OCI-LY3 (cell line): ENCODE measurements around the gene DPF3.

ENCODE experiments used
- H2AFZ ChIP-seq: fragments of 200-600, 300-600 bp; shearing (Covaris generic); 2 replicates; pipeline ENCODE4 v1.6.0; 2014; ENCODE audit warnings: antibody characterized with exemption, low read depth, low read length
- H3K27ac ChIP-seq: fragments of 200-600, 300-600 bp; sonication (generic); 2 replicates; pipeline ENCODE4 v1.5.1; 2014; ENCODE audit warnings: mild to moderate bottlenecking, low read length, moderate library complexity, mixed read lengths
- H3K27me3 ChIP-seq: fragments of 200-600, 300-600 bp; sonication (generic); 2 replicates; pipeline ENCODE4 v1.6.1; 2014; ENCODE audit warnings: low read depth, low read length, mixed read lengths
- H3K36me3 ChIP-seq: fragments of 200-600, 300-600 bp; sonication (generic); replicated peaks from 2 replicates; pipeline ENCODE3; 2014; ENCODE audit warnings: low read depth, low read length, mixed read lengths
- H3K4me1 ChIP-seq: fragments of 300-600, 200-600 bp; sonication (generic); 2 replicates; pipeline ENCODE4 v1.6.1; 2014; ENCODE audit warnings: low read length, mixed read lengths
- H3K4me2 ChIP-seq: fragments of 200-600, 300-600 bp; sonication (generic); 2 replicates; pipeline ENCODE4 v1.6.1; 2014; ENCODE audit warnings: low read length, mixed read lengths
- H3K4me3 ChIP-seq: fragments of 300-600, 200-600 bp; sonication (generic); 2 replicates; pipeline ENCODE4 v1.5.1; 2014; ENCODE audit warnings: antibody characterized with exemption, mild to moderate bottlenecking, low read length, moderate library complexity
- H3K79me2 ChIP-seq: fragments of 300-600, 200-600 bp; shearing (Covaris generic); 2 replicates; pipeline ENCODE4 v1.6.1; 2014; ENCODE audit warnings: mild to moderate bottlenecking, low read length, mixed read lengths
- H3K9ac ChIP-seq: fragments of 300-600, 200-600 bp; shearing (Covaris generic); 2 replicates; pipeline ENCODE4 v1.6.0; 2014; ENCODE audit warnings: mild to moderate bottlenecking, low read length, moderate library complexity
- H3K9me3 ChIP-seq: fragments of 200-600, 300-600 bp; shearing (Covaris generic); 2 replicates; pipeline ENCODE4 v1.6.1; 2014; ENCODE audit warnings: low read length, mixed read lengths; ENCODE audit not compliant: insufficient read depth
- H4K20me1 ChIP-seq: fragments of 200-600, 300-600 bp; sonication (generic); 2 replicates; pipeline ENCODE4 v1.6.1; 2016; ENCODE audit warnings: low read length, mixed read lengths; ENCODE audit not compliant: insufficient read depth
- EZH2phosphoT487 ChIP-seq: fragments of 200-600 bp; shearing (Covaris generic); IDR thresholded peaks from 2 replicates; pipeline ENCODE4 v1.6.1; 2018; ENCODE audit warnings: antibody characterized with exemption, mixed run types, low read depth
- TF ChIP-seq, protein P1 (sequence below): fragments of 200-600, 300-600 bp; sonication (generic); IDR thresholded peaks from 2 replicates; pipeline ENCODE4 v1.5.1; 2014; ENCODE audit warnings: antibody characterized with exemption, low read length, low read depth

DPF3 gene

DNA sequence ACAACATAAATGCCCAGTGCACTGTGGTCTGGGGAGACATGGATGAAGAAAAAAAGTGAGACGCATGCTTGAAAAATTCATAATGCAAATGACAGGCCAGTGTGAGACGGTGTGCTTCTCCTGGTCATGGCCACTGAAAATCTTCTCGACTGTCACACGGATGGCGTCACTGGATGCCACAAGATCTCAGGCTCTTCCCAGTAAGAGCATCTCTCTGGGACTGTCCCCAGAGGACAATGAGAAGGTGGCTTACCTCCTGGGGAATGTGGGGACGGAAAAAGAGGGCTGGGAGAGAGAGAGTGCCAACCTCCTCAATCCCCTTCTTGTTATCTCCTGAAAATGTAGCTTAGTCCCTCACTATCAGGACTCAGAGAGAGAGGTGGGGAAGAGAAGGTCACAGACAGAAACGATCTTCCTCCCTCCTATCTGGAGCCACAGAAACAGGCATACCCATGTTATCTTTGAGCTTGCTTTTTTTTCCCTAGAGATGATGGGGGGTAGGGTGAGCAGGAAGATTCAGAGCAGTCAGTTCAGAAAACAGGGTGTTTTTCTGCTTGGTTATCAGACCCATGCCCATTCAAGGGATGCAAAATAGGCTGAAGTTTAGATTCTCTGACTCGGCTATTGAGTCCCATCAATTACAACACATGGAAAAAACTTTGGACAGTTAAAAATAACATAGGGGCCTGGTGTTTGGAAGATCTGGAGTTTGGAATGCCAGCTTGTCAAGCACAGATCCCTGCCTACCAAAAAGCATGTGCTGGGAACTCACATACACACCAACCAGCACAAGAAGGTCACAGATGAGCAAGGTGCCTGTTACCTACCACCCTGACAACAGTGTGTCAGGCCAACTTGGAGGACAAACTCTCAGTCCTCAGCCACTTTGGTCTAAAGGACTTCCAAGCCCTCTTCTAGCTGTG is 24.2 kb downstream of the DPF3 start:
- Histone ChIP-seq H2AFZ (no peak overlapping the region), H3K4me3 (no peak overlapping the region), H4K20me1 (no peaks in the 10 kb centered on the region), H3K27ac (no peak overlapping the region), H3K4me2 (no peak overlapping the region), H3K79me2 (peaks cover 70% of the 10 kb centered on the region), H3K9me3 (no peaks in the 10 kb centered on the region), H3K36me3 (peaks cover 9% of the 10 kb centered on the region), H3K9ac (no peak overlapping the region), H3K27me3 (no peaks in the 10 kb centered on the region), H3K4me1 (peaks cover 13% of the 10 kb centered on the region)
- TF ChIP-seq, protein P1, sequence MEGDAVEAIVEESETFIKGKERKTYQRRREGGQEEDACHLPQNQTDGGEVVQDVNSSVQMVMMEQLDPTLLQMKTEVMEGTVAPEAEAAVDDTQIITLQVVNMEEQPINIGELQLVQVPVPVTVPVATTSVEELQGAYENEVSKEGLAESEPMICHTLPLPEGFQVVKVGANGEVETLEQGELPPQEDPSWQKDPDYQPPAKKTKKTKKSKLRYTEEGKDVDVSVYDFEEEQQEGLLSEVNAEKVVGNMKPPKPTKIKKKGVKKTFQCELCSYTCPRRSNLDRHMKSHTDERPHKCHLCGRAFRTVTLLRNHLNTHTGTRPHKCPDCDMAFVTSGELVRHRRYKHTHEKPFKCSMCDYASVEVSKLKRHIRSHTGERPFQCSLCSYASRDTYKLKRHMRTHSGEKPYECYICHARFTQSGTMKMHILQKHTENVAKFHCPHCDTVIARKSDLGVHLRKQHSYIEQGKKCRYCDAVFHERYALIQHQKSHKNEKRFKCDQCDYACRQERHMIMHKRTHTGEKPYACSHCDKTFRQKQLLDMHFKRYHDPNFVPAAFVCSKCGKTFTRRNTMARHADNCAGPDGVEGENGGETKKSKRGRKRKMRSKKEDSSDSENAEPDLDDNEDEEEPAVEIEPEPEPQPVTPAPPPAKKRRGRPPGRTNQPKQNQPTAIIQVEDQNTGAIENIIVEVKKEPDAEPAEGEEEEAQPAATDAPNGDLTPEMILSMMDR: no peak
- TF ChIP-seq EZH2phosphoT487: no peak

DNA sequence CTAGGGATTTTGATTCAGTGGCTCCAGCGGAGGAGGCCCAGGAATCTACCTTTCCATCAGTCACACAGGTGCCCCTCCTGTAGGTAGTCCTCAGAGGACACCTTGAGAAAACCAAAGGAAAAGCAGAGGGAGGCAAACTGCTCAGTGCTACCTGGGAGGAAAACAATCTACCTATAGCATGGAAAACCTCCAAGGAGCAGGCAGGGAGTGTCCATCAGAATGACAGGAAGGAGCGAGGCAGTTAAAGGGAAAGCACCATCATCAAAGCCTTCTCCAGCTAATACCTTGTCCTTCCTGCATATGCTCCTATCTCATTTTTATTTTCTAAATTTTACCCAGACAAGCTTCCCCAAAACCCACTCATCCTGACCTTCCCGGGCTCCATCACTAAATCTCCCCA is 25.4 kb downstream of the DPF3 start:
- no peaks in the 10 kb centered on the region for H3K9me3 ChIP-seq
- peaks cover 6% of the 10 kb centered on the region for H3K36me3 ChIP-seq
- no peaks in the 10 kb centered on the region for H4K20me1 ChIP-seq
- TF ChIP-seq EZH2phosphoT487: no peak
- TF ChIP-seq, protein P1: no peak
- no peak overlapping the region for H3K27ac ChIP-seq
- no peaks in the 10 kb centered on the region for H3K27me3 ChIP-seq
- peaks cover 21% of the 10 kb centered on the region for H3K4me1 ChIP-seq
- H3K4me2 ChIP-seq: no peak overlapping the region
- no peak overlapping the region for H2AFZ ChIP-seq
- H3K4me3 ChIP-seq: no peak overlapping the region
- H3K79me2 ChIP-seq: peaks cover 66% of the 10 kb centered on the region
- H3K9ac ChIP-seq: no peak overlapping the region

DNA sequence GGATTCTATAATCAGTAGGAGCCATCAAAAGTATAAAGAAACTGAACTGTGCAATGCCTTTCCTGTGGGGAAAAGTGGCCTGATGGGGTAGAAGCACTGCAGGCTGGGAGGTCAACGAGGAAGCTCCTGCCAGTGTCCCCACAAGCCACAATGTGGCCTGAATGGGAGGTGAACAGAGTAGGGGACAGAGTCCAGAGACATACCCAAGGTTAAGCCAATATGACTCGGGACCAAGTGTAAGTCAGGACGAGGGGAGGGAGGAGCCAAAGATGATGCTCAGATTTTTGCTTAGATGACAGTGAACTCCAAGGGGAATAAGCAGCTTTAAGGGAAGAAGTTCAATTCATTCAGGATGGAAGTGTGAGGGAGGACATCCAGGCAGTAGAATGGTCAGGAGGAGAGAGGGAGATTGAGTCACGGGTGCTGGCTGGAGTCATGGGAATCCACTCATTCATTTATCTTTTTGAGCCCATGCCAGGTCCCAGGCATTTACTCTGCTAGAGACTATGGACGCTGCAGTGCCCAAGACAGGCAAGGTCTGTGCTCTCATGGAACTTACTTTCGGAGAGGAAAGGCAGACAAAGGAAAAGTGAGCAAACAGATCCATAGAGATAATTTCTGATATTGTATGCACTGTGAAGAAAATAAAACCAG is 29.1 kb downstream of the DPF3 start:
- TF ChIP-seq EZH2phosphoT487: no peak
- TF ChIP-seq, protein P1: no peak
- peaks cover 72% of the 10 kb centered on the region for H3K79me2 ChIP-seq

DNA sequence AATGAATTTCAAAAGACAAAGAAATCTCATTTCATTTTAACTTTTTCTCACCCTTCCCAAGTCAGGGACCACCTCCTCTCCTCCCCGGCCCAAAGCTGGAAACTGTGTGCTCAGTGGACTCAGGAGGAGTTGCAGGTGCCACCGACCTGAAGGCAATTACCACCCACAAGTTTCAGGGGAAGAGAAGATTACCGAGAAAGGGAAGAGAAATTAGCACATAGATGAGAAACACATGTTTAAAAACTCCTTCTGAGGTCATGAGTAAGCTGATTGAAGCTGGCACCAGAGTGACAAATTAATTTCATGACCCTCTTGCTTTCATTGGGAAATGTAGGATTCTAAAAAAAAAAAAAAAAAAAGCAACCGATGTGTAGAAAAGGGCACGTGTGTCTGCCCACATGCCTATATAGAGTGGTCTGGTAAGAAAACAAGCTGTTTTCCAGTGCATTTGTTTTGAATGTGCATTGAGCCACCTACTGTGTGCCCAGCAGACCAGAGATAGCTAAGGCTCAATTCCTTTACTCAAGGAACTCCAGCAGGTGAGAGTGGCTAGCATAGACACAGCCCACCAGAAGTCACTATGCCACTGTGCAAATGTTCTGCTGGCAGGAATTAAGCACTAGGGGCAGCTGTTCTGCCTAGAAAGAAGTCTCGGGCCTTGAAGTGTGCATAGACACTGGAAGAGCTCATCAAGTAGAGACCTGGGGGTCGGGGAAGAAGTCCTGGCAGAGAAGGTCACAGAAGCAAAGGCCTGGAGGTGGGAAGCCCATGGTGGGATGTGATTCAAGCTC is 30.5 kb downstream of the DPF3 start:
- Histone ChIP-seq H3K4me1 (peaks cover 67% of the 10 kb centered on the region), H3K9me3 (no peaks in the 10 kb centered on the region), H3K27ac (peak overlapping the region; percentile 96), H3K4me3 (peak overlapping the region; percentile 62), H3K27me3 (no peaks in the 10 kb centered on the region), H4K20me1 (no peaks in the 10 kb centered on the region), H3K4me2 (peak overlapping the region; percentile 89), H3K9ac (peak overlapping the region; percentile 81), H2AFZ (no peak overlapping the region), H3K36me3 (no peaks in the 10 kb centered on the region), H3K79me2 (peaks cover 69% of the 10 kb centered on the region)
- TF ChIP-seq EZH2phosphoT487: no peak
- TF ChIP-seq, protein P1: peak; percentile 55

More for the DNA sequence above, 29.1 kb downstream of the DPF3 start:
- H3K4me1 ChIP-seq: peaks cover 52% of the 10 kb centered on the region
- peak overlapping the region; percentile 89 for H3K4me2 ChIP-seq
- peak overlapping the region; percentile 81 for H3K9ac ChIP-seq
- H3K27me3 ChIP-seq: no peaks in the 10 kb centered on the region
- no peaks in the 10 kb centered on the region for H4K20me1 ChIP-seq
- H3K9me3 ChIP-seq: no peaks in the 10 kb centered on the region
- H3K27ac ChIP-seq: peak overlapping the region; percentile 96
- peak overlapping the region; percentile 62; the same call in 1 of the 2 replicates for H3K4me3 ChIP-seq
- peaks cover 6% of the 10 kb centered on the region for H3K36me3 ChIP-seq
- no peak overlapping the region for H2AFZ ChIP-seq
